NCI-H1436 (cell line): ENCODE measurements around the gene RPUSD4.

ENCODE experiments used
- DNase-seq: peaks from one replicate; lab custom pipeline; 2025; lab: John Stamatoyannopoulos, UW

Gene RPUSD4

DNA sequence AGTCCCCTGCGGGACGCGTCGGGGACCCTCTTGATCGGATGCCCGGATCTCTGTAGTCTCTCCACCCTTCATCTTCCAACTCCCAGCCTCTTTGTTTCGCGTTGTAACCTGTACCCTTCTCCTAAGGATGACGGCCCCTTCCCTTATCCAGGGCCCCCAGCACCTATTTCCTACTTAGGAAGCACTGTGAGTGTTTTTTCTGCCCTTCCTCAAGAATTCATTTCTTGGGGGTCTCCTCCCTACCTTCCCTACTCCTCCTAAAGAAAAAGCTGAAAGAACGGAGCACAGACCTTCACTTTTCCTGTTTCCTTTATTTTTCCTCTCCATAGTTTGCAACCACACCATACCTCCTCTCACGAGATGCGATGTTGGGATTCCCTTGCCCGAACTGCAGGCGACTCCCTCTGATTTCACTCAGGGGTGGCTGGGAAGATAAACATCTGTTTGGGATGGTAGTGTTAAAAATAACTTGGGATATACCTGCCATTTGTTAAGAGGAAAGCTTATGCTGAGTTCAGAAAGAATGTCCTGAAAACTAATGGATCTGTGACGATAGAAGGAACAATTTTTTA, 725 bp upstream of the RPUSD4 start:
- no peak for DNase-seq

DNA sequence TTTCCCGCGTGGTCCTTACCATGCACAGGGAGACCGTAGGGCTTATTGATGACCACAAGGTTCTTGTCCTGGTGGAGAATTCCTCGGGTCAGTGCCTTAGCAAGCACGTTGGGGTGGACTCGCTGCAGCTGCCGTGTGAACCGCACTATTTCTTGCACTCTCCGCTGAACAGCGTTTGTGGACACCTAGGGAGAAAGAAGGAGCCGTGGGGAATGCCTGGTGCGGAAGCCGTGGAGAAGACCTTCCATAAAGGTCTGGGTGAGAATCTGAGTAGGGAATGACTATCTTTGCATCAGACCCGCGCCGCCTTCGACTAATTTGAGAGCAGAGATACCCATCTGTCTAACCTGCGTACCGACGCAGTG, 597 bp downstream of the RPUSD4 start:
- no peak for DNase-seq

DNA sequence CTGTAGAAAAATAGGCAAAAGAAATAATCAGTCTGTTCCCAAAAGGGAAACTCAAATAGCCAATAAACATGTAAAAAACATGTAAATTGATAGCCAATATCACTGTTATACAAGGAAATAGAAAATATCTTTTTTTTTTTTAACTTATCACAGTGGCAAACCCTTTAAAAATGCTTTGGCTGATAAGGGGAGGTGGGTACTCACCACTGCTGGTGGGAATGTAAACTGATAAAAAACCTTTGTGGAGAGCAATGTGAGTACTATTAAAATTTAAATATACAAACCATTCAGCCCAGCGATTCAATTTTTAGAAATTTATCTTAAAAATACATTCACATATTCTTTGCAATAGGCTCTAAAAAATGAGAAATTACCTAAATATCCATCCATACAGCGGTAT, 3.6 kb downstream of the RPUSD4 start:
- no peak for DNase-seq

DNA sequence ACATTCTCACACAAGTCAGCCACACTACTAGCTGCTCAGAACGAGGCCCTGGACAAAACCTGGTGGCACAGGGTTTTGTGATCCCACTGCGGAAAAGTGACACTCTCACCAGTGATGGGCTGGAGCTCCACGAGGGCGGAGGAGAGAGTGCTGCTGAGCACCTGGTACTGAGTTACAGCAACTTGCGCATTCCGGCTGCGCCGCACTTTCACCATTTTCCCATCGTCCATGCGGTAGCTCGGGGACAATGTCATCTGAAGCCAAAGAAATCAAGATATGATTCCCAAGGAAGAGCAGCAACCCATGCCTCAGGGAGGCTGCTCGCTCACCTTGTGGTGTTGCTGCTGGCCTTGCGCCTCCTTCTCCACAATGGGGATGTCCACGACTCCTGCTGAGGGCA, 6.1 kb downstream of the RPUSD4 start:
- DNase-seq, result no peak

DNA sequence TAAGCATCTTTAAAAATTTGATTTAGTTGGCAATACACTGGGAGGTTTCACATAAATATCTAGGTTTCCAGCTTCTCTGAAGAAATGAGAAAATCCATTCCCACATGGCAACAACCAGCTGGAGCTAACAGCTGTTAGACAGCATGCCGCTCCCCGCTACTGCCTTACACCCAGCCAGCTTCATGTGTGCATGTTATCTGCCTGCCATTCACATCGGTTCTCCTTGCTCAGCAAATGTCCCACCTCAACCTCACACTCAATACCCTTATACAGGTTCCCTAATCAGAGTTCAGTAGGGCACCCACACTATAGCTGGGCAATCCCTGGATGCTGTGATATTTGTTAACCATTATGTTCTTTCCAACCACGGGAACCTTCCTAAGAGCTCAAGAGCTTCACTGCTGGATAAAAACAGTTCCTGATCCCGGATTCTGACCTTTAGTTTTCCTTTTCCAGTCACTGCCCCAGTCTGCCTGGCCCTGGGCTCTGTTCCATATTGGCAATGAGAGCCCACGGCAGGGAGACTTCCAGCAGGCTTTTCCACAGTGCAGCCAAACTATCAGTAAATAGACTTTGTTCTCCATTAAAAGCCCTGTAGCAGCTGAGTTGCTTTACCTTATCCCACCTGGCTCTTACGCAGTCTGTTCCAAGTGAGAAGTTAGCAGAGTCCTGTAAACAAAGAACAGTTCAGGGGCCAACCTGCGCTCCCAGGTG, 8.6 kb downstream of the RPUSD4 start:
- no peak for DNase-seq

DNA sequence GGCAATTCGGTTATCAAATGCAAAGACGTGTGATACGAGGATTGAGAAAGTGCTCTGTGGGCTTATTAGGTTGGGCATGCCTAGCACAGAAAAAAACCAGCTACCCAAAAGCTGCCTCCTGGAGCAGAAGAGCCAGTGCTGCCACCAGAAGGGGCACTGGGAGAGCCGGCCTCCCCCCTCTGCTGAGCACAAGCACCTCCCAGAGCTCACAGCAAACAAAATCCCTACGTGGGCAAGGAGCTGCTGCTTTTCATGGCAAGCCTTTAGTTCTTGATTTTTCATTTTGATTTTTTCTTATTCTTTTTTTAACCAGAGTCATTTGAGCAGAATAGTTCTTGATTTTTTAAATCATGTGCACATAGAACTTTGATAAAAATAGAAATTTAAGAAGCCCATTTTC, 12.8 kb downstream of the RPUSD4 start:
- DNase-seq, result no peak

DNA sequence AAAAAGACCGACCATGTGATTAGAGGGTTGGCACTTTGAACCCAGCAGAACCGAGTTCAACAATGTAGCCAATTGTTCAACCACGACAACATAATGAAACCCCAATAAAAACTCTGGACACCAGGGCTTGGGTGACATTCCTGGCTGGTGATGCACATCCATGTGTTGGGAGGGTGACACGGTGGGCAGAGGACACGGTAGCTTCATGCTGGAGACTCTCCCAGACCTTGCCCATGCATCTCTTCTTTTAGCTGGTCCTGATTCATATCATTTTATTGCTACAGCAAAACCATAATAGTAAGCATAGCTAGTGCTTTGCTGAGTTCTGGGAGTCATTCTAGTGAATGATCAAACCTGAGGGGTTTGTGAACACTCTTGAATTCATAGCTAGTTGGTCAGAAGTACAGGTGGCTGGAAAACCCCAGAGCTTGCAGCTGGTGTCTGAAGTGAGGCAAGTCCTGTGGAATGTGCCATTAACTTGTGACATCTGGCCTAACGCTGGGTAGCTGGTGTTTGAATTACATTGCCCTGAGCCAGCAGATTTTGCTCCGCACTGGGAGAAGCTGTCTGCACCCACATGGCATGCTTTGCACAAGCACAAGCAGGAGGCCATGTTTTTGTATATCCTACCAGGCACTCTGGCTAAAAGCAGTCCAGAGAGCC, 14.0 kb downstream of the RPUSD4 start:
- no peak for DNase-seq

DNA sequence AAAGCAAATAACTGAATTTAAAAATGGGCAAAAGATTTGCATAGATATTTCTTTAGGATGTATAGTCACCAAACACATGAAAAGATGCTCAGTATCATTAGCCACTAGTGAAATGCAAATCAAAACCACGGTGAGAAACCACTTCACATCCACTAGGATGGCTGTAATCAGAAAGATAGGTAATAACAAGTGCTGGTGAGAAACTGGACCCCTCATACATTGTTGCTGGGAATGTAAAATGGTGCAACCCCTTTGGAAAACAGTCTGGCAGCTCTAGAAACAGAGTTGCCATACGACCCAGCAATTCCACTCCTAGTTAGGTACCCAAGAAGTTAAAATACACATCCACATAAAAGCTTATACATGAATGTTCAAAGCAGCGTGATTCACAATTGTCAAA, 16.3 kb downstream of the RPUSD4 start:
- DNase-seq, result no peak

DNA sequence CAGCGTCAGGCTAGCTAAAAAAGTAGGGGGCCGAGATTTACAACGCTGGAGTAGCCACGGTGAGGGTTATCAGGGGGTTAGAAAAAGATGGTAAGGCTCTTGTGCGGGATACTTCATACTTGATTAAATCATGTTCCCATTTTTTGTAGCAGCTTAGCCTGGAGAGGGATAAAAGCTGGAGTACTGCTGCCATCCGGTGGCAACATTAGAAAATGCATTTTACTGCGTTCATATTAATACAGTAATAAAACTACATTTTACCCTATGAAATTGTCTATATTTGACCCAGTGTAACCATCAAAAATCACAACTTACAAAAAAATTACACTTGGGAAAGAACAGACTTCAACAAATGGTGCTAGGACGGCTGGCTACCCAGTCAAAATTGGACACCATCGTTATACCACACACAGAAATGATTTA, 17.3 kb downstream of the RPUSD4 start:
- DNase-seq, result peak; percentile 48

DNA sequence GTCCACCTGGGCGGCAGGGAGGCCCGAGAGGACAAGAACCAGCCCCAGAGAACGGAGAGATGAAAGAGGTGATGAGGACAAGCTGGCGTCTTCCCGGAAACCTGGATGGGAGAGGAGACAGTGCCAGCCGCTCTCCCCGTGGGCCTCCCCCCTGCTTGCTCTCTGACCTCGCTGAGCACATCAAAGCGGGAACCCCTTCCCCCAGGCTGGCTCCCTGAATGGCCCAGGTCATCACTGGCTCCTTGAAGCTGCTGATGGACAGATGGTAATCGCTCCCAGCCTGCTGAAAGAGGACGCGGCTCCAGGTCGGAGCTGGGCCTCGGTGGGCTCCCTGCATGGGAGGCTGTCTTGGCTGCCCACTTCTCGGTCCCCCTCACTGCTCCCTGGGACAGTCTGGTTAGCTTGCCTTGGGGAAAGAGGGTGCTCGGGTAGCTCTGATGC, 18.4 kb downstream of the RPUSD4 start:
- no peak for DNase-seq

DNA sequence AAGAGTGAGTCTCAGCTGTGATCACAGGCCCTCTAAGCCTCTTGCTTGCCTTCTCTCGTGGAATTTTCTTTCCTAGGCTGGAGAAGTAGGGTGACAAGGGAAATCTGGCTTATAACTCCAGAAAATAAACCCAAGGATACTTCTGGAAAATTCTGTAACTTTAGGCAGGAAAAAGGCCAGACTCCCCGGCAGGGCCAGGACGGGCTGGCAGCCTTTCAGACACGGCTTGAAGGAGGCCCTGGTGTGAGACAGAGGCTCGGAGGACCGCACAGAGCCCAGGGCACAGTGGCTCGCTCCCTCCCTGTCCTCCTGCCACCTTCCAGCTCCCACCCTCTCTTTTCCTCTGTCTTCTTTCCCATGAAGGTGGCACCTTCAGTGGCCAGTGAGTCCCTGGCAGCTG, 19.1 kb downstream of the RPUSD4 start:
- DNase-seq, result no peak

DNA sequence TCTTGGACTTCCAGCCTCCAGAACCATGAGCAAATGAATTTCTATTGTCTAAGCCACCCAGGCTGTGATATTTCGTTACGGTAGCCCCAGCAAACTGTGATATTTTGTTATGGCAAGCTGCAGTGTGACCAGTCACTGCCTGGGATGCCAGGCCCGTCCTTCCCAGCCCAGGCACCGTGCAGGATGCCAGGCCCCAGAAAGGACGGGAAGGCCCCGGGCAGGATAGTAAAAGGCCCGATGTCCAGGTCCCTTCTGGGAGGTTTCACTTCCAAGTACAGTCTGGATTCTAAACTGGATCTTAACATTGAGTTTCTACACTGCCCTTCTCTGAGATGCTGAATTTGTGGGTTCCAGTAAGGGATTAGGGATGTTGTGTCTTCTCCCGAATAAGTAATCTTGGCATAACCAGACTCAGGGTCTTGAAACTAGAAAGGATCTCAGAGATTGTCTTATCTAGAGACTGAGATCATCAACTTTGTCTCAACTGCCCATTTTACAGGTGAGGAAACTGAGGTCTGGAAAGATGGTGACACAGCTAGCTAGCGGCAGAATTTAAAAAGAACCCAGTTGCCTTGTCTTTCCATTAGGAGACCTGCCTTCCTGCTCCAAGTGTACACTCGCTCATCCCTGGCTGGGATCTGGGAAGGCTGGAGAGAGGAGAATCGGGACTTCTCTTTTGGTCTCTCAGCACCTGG, 19.9 kb downstream of the RPUSD4 start:
- no peak for DNase-seq

DNA sequence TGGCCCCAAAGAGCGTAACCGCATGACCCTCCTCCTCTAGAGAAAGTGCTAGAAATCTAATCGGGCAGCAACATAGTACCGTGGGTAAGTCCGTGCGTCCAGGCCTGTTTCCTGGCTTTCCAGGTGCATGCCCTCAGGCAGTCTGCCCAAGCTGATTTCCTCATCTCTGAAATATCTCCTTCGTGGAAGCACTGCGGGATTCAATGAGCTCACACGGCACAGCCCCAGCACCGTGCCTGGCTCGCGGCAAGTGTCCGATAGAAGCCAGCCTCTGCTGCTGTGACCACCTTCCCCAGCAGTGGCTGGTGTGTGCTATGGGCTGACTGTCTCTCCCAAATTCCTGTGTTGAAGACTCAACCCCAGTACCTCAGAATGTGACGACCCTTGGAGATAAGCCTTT, 20.7 kb downstream of the RPUSD4 start:
- DNase-seq, result no peak

DNA sequence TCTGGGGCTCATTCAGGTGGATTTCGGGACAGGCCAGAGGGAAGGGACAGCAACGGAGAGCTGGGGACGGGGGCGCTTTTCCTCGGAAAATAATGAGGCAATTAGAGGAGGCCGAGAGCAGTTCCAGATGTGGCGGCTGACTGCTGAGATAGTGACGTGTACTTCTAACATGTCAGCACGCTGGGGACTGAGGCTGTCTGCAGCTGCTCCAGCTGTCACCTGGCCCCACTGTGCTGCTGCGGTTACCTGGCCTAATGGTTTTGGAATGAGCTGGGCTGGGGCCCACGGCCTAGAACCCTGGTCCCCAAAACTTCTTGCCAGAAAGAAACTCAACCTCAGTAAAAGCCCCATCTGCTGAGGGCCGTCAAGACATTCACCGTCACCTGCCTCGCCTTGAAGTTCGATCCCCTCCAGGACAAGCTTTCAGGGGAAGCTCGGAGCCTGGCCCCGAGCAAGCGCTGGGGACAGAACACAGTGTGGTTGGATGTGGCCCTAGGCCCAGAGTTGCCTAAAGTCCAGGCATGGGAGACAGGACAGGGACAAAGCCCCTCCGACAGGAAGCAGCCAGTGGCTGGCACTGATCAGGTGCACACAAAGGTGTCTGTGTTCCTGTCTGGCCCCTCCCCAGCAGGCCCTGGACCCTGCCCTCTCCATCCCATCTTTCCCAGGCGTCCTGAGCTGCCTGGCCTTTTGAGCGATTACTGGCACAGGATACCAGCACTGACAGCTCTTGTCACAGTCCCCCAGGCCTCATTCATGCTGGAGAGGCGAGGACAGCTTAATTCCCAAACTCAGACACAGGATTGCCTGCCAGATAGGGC, 22.1 kb downstream of the RPUSD4 start:
- DNase-seq, result no peak

DNA sequence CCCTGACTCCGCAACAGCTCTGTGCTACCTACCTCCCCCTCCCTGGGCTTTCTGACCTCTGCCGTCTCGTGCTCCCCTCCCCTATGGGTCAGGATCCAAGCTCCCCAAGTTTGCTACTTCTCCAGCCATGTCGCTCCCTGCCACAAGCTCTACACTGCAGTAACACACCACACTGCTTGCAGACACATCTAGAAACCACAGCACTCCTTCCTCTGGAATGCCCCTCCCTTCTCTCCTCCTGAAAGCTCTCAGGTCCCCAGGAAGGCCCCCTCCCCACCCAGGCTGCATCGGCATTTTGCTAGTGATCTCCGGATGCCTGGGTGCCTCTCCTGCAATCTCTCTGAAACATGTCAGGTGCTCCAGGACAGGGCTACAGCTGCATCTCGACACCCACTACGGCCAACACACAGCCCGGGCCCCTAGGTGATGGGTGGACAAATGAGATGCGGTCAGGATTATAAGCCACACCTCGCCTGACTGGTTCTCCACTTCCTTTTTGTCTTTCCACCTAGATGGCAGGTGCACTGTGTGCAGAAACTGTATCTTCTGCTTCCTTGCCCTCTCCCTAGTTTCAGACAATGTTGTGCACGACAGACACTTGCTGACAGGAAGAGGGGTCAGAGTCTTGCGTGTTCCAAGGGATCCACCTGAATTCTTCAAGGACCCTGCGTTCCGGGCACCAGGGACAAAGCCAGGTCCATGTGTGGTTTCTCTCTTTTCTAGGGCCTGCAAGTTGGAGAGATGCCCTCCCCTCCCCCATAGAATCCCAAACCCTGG, 22.9 kb downstream of the RPUSD4 start:
- no peak for DNase-seq

DNA sequence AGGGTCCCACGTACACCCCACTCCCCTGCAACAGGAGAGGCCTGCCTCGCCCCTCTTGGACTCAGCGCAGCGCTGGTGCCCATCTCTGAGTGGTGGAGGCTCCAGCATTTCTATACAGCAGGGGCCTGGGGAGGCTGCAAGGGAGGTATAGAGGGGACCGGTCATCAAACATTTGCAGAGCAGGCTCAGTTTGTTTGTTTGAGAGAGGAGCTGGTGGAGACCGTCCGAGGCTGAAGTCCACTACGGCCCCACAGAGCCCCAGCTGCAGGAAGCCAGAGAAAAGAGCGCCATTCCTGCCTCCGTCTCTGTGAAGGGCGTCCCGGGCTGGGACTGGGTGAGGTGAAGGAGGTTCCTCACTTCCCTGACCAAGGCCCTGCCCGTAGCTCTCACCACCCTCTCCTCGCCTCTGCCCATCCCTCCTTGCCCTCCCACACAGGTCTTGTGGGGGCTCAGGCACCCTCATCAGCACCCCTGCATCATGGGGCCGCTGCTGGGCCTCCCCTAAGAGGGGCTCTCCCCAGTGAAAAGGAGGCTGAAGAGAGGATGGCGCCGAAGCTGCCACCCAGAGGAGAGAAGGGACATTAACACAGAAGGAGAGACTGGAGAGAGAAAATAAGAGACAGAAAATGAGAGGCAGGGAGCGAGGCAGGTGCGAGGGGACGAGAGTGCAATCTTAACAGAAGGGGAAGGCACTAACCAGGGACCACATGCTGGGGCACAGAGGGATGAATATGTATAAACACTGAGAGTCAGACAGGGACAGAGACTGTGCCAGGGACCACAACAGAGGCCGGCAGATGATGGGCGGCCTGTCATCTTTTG, 24.5 kb downstream of the RPUSD4 start:
- no peak for DNase-seq

DNA sequence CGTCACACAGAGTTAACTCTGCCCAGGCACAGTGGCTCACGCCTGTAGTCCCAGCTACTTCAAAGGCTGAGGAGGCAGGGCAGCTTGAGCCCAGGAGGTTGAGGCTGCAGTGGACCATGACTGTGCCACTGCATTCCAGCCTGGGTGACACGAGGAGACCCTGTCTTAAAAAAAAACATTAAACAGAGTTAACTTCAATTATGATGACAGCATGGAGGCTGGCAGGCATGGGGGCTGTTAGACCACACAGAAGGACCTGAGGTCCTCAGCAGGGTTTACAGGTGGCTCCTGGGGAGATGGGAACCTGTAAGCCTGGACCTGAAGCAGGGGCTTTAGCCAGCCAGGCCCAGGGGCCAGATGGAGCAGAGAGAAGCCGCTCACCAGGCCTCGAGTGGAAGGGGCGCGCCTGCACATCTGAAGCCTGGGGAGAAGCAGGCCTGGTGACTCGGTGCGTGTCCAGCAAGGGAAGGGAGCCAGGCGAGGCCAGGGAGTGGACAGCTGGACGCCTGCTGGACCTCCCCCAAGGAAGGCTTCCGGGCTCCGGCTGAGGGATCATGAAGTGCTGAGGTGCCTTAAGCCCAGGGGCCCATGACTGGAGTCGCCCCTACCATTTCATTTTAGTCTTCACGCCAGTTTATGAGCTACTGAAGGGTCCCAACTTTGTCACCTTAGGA, 25.3 kb downstream of the RPUSD4 start:
- no peak for DNase-seq

DNA sequence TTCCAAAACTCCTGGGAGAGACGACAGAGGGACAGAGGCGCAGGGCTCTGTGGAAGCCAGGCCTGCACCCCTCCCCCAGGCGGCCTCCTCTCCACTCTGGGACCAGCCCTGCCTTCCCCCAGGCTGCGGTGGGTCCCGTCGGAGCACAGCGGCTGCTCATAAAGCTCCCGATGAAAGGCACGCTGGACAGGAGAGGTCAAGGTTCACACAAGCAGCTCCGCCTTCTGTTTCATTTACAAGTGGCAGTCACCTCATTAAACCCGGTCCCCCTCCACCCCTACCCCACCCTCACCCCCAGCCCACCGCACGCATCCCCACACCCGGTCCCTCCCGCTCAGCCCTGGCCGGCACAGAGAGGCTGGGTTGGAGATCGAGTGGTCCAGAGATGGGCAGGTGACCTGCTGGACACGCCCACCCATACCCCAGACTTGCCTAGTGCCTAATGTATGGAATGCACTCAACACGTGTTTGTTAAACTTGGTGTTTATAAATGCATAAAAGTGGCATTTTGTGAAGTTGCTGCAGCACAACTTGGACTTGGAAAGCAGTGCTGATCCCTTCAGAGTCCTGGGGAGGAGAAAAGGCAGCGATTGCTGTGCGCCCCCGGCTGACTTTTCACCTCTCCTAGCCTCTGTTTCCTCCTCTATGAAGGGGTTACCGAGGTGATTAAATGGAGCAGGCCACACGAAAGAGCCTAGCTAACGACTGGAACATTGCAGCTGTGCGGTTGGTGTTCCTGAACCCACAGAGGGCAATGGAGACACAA, 26.0 kb downstream of the RPUSD4 start:
- DNase-seq, result no peak

DNA sequence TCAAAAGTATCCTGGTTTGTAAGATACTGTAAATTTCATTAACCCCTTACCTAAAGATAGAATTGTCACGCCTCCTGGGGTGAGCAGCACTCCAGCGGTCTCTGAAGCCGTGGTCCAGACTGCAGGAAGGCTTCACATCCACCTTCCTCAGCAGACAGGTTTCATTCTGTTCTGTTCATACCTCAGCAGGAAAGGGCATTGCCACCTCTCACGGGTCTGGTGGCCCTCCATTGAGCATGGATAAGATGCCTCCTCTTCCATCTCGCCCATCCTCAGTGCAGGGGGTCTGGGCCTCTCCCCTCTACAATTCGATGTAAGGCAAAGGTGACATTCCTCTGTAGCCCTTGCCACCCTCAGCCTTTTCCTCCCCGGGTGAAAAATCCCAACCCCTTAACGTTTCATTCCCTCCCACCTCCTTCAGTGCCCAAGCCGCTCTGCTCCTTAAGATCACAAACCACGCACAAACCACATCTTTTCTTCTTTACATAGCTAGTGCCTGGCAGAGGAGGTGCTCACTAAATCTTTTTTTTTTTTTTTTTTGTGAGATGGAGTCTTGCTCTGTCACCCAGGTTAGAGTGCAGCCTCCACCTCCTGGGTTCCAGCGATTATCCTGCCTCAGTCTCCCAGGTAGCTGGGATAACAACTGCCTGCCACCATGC, 28.5 kb downstream of the RPUSD4 start:
- no peak for DNase-seq
